HG02840 (cell line): ENCODE measurements around the gene CD93.

Source experiments
- ATAC-seq: cut with Tn5 transposase; IDR thresholded peaks from one replicate; pipeline ENCODE4 v1.9.1; 2021; ENCODE audit warnings: mild to moderate bottlenecking, moderate library complexity, moderate number of reproducible peaks; ENCODE audit not compliant: unreplicated experiment, low FRiP score

CD93 gene

DNA sequence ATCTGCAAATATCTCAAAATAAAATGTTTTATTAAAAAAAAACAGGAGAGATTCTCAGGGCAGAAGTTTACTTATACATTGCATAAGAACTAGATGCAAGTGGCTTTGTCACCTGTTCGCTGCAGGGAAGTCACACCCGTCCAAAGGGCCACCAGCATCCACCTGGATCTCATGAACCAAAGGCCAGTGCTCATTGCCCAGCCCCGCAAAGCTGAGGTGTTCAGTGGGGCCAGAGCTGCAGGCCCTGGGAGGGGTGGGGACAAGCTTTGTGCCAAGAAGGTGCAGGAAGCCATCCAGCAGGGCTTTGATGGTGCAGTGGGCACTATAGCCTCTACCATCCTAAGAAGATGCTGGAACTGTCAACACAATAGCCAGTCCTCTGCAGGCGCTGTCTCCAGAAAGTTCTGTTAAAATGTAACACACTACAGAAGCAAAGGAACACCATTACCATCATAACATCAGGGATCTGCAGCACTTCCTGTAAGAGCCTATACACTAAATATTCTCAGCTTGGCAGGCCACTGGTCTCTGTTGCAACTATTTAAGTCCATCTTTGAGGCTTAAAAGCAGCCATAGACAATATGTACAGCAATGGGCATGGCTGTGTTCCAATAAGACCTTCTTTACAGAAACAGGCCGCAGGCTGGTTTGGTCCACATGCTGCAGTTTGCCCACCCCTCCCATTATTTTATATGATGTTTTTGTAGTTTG lies 15.7 kb upstream of the CD93 start:
- no peak for ATAC-seq

DNA sequence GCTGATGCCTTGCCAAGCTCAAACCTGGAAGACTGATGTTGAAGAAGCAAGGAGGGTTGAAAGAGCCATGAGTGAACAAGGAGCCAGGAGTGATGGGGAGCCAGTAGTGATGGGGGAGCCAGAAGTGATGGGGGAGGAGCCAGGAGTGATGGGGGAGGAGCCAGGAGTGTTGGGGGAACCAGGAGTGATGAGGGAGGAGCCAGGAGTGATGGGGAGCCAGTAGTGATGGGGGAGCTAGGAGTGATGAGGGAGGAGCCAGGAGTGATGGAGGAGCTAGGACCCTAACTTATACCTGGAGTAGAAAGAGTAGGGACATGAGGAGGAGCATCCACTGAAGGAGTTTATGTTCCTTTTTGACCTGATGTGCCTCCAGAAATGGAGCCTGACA lies 14.6 kb upstream of the CD93 start:
- ATAC-seq, result no peak

DNA sequence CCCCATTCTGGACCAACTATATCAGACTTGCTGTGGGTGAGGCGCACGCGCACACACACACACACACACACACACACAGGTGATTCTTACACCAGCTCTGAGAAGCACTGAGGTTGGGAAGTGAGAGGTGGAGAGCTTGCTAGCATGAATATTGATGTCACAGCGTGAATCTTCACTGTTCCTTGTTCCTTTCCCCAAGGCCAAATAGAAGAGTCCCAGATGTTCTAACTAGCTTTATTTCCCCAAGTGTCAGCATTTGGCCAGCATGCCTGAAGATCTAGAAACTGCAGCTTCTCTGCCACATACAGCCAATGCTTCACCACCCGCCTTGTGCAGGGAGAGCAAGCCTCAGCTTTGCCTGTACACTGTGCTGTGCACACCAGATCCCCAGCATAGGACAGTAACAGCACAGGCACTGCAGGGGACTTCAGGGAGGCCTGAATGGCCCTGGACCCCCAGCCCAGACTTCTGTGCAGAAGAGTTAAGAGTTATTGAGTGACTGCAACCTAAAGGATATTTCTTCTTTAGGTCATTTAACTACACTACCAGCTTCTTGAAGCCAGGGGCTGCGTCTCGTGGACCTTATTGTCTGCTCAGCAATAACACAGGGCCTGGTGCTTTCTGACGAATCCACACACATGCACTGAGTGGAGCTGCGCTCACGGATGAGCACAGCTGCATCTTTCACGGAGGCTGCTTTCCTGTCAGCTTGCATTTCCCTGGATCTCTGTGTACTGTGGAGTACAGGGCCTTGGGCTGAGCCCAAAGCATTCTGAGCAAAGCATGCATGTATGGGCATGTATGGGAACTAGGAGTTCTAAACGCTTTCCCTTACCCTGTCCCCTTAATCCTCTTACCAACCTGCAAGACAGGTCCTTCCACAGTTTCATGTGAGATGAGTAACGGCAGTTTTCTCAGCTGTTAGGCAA lies 13.9 kb upstream of the CD93 start:
- no peak for ATAC-seq

DNA sequence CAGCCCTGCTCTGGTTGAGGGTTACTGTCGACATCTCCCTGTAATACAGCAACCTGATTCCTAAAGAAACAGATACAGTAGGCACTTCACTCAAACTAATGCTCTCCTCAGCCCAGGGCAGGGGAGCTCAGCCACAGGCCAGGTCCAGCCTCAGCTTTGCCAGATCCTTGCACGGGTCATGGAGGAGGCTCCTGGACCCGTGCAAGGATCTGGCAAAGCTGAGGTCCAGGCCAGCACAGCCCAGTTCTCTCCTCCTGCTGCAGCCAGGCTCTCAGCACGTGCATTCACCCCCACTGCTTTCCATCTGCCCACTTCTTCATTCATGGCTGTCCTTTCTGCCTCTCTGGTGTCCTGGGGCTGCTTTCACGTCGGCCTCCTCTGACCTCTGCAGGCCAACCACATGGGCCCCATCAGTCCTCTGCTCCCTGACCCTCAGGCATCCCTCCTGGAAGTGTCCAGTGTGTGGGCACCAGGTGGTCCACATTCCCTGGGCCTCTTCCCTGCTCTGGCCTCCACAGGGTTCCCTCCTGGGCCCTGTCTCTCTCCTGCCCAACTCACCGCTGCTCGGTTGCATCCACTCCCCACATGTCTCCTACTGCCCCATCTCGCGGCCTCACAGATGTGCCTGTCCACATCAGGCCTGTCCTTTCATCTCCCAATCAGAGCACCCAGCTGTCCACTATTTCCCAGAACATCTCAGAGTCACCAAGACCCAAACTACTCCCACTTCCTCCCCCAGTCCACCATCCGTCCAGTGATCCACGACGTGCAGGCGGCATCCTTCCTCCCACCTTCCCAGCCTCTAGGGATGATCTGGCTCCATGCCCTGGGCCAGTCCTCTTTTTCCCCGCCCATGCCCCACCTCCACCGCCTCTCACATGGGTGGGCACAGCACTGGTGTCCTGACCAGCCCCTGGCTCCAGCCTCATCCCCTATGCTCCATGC lies 11.8 kb upstream of the CD93 start:
- ATAC-seq, result no peak

DNA sequence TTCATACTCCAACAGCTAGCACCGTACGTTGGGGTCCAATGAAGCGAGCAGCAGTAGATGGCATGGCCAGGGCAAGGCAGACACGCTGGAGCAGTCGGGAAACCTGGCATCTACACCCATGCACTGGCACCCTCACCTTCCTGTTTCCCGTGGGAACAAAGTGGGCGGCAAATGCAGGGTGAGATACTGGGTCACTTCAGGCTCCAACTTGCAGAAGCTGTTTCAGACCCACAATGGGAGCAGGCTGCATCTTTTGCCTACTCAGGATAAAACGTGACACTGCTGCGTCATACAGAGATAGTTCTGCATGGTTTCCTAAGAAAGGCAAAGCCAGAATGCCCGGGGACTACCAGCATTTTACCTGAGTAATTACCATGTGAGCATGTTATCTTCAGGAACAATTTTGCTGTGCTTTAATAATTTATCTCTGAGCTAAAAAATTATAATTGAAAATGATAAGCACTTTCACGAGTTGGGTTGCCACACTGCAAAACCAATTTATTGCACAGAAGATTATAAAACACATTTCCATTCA lies 10.9 kb upstream of the CD93 start:
- no peak for ATAC-seq

DNA sequence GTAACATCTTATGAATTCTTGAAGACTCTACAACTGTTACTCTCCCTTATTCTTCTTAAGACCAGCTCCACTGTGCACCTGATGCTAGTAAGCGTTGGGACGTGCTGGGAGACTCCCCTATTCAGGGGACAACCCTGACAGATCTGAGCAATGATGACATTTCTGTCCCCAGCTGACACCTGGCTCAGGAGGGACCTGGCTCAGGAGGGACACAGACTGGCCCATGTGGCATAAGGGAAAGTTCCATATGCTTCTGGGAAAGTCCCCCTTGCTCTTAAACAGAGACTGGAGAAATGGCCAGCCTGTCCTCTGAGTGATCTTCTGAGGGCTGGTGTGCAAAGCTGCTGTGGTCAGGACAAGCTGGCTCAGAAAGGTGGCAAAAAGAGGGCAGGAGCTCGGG lies 10.0 kb upstream of the CD93 start:
- ATAC-seq, result no peak

DNA sequence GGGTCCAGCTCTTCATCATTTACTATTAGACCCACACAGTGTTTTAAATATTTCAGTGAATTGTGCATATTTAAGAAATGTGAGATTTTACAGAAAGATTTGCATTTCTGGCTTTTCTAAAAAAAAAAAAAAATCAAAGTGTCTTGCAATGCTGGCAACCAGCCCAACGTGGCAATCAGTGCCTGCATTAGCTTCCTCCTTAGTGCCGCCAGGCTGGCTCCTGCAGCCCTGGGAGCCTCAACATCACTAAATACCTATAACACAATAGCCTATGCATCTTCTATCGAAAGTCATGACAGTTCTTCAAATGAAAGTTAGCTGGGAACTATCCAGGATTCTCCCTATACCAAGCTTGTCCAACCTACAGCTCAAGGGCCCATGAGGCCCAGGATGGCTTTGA lies 9.4 kb upstream of the CD93 start:
- ATAC-seq, result no peak

DNA sequence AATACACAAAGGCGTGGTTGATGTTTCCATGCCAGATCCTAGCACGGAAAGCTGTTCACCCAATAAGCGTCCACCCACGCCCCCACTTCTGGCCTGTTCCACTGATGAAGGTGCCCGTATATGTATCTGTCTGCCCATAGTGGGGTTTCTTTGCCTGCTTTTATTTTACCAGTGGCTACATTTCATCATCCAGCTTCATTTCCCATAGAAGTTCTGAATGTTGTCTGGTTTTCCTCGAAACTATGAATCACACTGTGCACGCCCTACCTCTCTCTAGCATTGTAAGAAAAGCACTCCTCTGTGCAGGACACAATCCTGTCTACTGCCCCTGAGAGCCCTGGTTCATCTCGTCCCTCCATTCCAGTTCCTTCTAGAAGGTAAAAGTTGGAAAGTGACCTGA lies 8.8 kb upstream of the CD93 start:
- ATAC-seq, result no peak

DNA sequence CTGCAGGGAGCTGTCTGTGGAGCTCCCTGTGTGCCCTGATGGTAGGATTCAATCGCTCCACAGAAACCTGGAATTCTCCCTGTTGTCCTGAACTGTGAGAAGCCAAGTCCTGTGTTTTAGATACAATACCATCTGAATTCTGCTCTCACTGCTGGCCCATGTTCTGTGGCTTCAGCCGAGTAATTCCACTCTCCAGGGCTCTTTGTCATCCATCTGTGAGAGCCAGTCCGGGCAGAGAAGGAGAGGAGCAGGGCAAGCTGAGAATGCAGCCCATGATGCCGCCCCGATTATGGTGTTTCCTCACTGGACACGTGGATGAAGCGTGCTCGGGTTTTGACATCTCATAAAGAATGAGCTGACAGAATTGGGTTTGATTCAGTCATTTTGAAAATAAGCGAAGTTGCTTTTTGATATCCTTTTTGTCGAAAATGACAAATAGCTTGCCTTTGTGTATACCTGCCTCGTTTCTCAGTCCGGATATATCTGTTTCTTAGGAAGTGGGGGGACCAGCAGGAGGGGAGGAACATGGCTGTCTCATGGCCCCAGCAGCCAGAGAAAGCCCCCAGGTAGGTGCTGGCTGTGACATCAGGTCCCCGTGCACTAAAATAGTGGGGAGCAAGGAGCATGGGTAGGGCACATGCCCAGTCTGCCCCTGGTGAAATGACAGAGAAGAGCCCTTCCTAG lies 8.2 kb upstream of the CD93 start:
- no peak for ATAC-seq

DNA sequence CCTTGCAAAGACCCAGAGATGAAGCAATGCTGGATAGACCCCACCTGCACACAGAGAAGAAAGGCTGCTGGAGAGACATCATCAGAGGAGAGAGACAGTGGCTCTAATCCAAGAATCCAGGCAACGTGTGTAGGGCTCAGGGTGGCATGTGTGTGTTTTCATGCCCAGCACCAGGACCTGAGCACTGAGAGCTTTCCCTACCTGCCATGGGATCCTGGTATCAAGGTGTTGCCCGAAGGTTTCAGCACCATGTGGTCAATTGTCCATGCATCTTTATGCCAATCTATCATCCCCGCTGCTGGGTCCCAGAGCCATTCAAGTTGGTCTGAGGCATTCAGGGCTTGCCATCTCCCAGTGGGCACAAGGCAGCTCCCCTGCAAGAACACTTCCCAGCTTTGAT lies 7.5 kb upstream of the CD93 start:
- no peak for ATAC-seq

DNA sequence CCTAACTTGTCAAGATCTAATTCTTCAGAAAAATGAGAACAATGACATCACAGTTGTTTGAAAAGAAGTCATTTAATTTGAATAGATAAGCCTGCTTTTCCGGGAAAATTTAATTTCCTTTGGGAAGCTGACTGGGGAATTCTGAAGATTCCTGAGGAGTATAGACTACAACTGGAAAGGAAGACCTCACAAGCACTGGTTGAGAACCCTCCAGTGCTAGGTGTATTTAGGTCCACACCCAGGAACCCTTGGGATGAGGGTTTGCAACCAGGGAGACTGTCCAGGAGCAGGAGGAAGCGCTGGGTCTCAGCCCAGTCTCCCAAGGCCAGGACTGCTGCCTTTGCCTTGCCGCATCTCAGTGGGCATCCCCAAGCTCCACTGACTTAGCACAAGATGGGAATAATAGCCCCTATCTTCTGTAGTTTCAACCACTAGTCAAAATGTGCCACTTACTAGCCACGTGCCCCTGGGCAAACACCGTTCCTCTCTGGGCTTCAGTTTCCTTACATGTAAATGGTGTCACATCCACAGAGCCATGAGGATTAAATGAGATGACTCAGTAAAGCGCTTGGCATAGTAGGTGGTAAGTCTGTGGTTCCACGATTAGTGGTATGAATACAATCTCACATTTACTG lies 6.9 kb upstream of the CD93 start:
- ATAC-seq, result no peak

DNA sequence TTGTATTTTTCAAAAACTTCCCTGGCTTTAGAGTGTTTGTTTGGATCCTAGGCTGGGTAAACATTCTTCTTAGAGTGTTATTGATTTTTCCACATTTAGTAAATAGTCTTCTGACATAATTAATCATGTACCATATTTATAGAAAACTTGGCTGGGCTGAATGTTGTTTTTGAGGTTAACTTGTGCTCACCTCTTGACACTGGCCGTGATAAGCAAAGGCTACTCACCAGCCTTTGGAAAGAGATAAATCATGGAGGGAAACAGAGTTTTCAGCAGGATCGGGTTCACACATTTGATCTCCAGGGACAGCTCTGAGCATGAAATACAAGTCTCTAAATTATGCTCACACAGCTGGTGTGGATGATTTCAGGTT lies 6.2 kb upstream of the CD93 start:
- no peak for ATAC-seq

DNA sequence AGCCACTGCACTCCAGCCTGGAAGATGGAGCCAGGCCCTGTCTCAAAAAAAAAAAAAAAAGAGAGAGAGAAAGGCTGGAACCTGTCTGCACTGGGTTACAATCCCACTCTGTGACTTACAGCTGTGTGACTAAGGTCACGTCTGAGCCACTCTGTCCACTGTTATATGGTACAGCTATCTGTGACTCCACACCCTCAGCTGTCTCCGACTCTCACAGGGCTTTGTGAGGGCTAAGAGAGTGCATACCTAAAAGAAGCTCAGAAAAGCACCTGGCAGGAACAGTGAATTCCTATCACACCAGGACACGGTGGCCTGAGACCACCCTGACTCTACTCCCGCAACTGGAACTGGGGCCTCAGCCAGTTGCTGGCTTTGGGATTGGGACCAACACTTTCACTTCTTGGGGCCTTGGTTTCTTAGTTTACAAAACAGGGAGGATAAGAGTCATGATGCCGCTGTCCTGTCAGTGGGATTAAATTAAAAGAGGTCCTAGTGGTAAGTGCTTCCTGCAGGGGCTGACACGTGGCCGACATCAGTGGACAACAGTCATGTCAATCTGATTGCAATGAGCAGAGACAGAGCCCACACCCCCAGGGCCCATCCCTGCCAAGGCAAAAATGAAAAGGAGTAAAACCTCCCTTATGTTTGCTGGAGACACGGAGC lies 5.7 kb upstream of the CD93 start:
- ATAC-seq, result no peak

DNA sequence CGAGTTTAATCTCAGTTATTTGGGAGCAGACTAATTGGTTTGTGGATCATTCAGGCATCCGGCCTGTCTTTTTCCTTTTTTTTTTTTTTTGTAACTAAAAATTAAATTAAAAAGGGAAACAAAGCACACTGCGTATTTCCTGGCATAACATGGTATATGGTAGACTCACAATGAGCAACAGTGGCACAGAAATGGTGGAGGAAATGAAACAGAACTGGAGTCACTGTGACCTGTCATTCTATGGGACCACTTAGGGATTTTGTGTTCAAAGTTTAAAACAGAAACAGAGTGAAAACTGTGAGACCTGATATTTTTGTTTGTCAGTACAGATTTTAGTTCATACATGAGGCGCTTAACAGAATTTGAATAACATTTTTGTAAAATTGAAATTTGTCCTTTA lies 4.8 kb upstream of the CD93 start:
- ATAC-seq, result no peak

DNA sequence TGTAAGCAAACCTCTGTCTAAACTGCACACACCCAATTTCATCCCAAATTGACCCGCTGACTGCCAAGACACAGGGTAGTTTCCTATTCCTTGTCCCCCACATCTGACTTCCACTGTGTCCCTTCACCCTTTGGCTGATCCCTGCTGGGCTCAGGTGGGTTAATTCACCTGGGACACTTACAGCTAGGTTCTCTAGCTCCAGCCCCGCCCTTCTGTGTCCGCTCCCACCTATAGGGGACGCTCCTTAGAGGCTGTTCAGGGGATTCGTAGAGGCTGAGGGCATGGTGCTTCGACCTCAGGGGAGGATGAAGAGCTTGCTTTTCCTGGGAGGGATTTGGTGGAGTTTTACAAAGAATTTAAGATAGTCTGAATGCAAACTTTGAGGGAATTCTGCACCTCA lies 4.0 kb upstream of the CD93 start:
- no peak for ATAC-seq

DNA sequence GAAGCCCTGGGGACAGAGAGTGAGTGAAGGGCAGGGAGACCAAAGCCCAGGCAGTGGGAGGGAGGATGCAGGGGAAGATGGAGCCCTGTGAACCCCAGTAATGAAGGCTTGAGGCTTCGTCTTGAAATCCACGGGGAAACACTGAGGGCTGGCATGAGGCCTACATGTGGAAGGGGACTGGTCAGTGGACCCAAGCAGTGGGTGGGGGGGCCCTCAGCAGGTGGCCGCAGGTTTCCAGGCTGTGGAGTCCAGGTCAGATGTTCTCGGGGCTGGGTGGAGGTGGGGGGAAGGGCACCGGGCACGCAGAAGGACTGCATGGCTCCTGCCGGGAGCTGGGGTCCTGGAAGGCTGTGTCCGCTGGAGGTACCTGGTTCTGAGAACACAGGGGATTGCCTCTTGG lies 2.7 kb upstream of the CD93 start:
- no peak for ATAC-seq

DNA sequence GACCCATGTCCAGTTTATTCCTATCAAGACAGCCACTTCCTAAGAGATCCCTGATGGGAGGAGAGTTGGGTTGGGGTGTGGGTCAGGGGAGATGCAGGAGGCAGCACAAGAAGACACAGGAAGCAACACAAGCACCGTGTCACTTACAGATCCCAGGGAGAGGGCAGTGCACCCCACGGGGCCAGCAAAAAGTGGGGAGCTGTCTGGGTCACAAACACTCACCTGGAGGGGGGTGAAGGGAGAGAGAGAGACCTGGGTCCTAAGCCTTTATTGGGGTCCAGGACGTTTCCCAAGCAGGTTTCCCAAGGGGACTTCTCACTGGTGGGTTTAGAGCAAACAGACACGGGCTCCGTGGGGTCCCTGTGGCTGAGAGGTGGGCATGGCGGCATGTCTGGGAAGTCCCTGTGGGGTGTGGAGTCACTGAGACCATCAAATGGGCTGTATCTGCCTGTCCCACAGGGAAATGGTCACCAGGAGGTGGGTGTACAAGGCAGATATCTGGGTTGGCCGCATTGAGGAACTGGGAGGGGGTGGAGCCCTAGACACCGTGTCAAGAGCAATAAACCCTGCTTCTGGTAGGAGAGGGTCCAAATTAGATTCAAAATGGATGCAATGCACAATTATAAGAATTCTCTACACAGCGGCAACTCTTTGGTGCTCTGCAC lies 1.6 kb upstream of the CD93 start:
- ATAC-seq, result no peak

DNA sequence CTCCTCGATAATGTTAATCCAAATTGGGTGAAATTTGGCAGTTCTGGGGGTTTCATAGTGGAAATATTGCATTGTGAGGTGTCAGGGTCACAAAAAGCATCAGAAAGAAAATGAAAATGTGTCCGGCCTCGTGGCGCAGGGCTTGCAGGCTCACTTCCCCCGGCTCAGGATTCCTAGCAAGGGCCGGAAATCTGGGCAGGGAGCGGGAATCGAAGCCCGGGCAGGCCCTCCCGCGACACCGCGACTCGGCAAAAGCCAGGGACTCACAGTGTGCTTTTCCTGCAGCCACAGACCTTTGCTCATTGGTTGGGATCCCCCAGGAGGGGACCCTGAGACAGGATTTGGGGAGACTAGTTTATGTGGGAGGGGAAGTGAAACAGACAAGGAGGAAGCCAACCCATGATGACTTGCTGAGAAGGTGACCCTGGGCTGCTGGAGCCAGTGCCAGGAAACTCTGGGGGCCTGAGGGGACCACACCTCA lies 847 bp upstream of the CD93 start:
- no peak for ATAC-seq
